Prostate gland (tissue), 2 donors: ENCODE results near the gene DLGAP1. TPM values are rescaled to one million over a fixed set of nuclear protein-coding genes. Genes with fewer than 3 reads are reported as not detected.

Experiments
- DNase-seq: peaks from one replicate; pipeline ENCODE4 v3.0.0-alpha.2; 2019; ENCODE audit warnings: low spot score
- H3K27ac ChIP-seq, 2 donors: fragments of 200-600 bp; sonication (generic); 2 replicates each; pipeline ENCODE4 v1.5.1; 2017 to 2019
- H3K27me3 ChIP-seq: fragments of 200-600 bp; sonication (generic); replicated peaks from 2 replicates; pipeline ENCODE4 v1.5.1; 2019; ENCODE audit not compliant: insufficient read depth
- H3K36me3 ChIP-seq, 2 donors: fragments of 200-600 bp; sonication (generic); 1 replicate in 1 of 2; 2 replicates in 1 of 2; pipeline versions ENCODE4 v1.5.1 to v1.8.1; 2017 to 2019
- H3K4me1 ChIP-seq: fragments of 200-600 bp; sonication (generic); replicated peaks from 2 replicates; pipeline ENCODE4 v1.5.1; 2019
- H3K4me3 ChIP-seq, 2 donors: fragments of 200-600 bp; sonication (generic); 2 replicates each; pipeline ENCODE4 v1.5.1; 2017 to 2019
- H3K9me3 ChIP-seq: fragments of 200-600 bp; sonication (generic); 2 replicates; pipeline ENCODE4 v1.5.1; 2017
- POLR2A ChIP-seq: fragments of 450-650 bp; IDR thresholded peaks from one replicate; pipeline ENCODE4 v1.6.1; 2016; ENCODE audit warnings: antibody characterized with exemption, mild to moderate bottlenecking
- POLR2AphosphoS5 ChIP-seq: sonication (generic); formaldehyde crosslinking; IDR thresholded peaks from one replicate; pipeline ENCODE4 v1.6.1; 2017; ENCODE audit warnings: antibody characterized with exemption
- WGBS: methylation state at CpG from one replicate; pipeline ENCODE4 v1.1.5; 2018; 5-methylcytosine and 5-hydroxymethylcytosine counted together
- intact Hi-C: fragments of 100-400 bp; cut with DNase I; formaldehyde crosslinking; loops from one replicate; pipeline ENCODE4 v1.14.2; 2022
- total RNA-seq, 2 donors: library from RNA; depleted of rRNA; stranded (reverse); fragments of >200 nt; gene quantifications; one replicate each; pipeline ENCODE4 v1.1.0, GENCODE V29; 2016
- TF ChIP-seq, protein P1 (sequence below), 4 experiments: fragments of 200-600 bp in 2 of 4; fragments of 450-650 bp in 2 of 4; sonication (generic) in 2 of 4; IDR thresholded peaks; 1 replicate in 3 of 4; 2 replicates in 1 of 4; pipeline ENCODE4 v1.5.1; 2016 to 2019; ENCODE audit warnings: antibody characterized with exemption in 4 of 4, mild to moderate bottlenecking in 2 of 4, moderate library complexity in 2 of 4

The DLGAP1 gene
- total RNA-seq, 2 donors from 2014 or later: 42.2 to 66.7 TPM

GRCh38 chr18:3663870-3664512, 791.1 kb downstream of the DLGAP1 start:
- TF ChIP-seq, protein P1, sequence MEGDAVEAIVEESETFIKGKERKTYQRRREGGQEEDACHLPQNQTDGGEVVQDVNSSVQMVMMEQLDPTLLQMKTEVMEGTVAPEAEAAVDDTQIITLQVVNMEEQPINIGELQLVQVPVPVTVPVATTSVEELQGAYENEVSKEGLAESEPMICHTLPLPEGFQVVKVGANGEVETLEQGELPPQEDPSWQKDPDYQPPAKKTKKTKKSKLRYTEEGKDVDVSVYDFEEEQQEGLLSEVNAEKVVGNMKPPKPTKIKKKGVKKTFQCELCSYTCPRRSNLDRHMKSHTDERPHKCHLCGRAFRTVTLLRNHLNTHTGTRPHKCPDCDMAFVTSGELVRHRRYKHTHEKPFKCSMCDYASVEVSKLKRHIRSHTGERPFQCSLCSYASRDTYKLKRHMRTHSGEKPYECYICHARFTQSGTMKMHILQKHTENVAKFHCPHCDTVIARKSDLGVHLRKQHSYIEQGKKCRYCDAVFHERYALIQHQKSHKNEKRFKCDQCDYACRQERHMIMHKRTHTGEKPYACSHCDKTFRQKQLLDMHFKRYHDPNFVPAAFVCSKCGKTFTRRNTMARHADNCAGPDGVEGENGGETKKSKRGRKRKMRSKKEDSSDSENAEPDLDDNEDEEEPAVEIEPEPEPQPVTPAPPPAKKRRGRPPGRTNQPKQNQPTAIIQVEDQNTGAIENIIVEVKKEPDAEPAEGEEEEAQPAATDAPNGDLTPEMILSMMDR (IDR thresholded peaks at IDR 0.05): no peak
- TF ChIP-seq POLR2A (no peak), POLR2AphosphoS5 (no peak)
- H3K4me1 ChIP-seq: no peaks in the 10 kb centered on the region
- WGBS: 78% methylated on average over 2 of the region's 2 CpGs
- H3K36me3 ChIP-seq: no peaks in the 10 kb centered on the region
- no peaks in the 10 kb centered on the region for H3K9me3 ChIP-seq
- H3K4me3 ChIP-seq: no peak overlapping the region
- intact Hi-C loops: no loop called here
- no peak for DNase-seq
- H3K27ac ChIP-seq: no peak overlapping the region
- no peaks in the 10 kb centered on the region for H3K27me3 ChIP-seq

DNA sequence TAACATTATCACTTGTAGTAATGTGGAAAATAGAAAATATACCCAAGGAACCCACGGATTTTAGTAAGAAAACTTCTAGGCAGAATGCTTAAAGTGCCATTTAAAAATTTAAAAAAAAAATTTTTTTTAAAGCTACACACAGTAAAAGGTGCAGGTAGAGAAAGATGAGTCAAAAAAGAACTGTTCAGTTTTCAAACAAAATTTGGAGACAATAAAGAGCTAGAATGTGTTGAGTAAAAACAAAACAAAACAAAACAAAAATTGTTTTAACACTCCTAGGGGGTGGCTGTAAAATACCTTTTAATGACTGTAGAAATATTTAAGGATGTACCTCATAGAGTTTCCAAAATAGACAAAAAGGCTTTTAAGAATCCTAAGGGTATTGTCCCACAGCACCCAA, 793.1 kb downstream of the DLGAP1 start:
- H3K4me3 ChIP-seq: no peak overlapping the region
- no peaks in the 10 kb centered on the region for H3K36me3 ChIP-seq
- intact Hi-C loops: no loop called here
- WGBS: 88% methylated on average over 1 of the region's 1 CpG
- no peaks in the 10 kb centered on the region for H3K4me1 ChIP-seq
- H3K27ac ChIP-seq: no peak overlapping the region
- no peaks in the 10 kb centered on the region for H3K27me3 ChIP-seq
- TF ChIP-seq POLR2A (no peak), POLR2AphosphoS5 (no peak)
- TF ChIP-seq, protein P1 (IDR thresholded peaks at IDR 0.05): no peak
- H3K9me3 ChIP-seq: no peaks in the 10 kb centered on the region
- DNase-seq: no peak

DNA sequence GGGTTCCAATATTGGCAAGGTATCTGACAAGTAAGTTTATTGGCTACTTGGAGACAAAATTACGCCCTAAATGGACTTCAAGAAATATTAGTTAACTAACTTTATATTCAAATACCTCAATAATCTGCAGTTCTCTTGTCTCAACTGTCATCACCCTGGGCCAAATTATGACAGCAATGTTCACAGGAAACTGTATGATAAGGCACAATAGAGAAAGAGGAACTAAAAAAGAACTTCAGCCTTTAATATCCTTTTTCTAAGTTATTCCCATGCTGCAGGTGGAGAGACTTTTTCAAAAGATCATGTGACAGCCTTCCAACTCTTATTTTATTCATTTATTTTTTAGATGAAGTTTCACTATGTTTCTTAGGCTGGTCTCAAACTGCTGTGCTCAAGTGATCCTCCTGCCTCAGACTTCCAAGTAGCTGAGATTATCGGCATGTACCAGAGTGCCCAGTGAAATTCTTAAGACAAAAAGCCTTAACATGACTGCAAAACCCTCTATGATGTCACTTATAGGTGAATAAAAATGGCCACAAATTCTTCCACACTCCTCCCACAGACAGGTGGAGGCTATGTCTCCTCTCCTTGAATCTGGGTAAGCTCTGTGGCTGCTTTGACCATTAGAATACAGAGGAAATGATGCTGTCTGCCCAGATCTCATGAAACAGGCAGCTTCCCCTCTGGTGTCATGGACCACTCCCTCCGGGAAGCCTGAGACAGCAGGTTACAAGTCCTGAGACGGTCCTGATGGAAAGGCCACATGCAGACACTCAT, 794.2 kb downstream of the DLGAP1 start:
- WGBS: 84% methylated on average over 4 of the region's 4 CpGs
- TF ChIP-seq, protein P1 (IDR thresholded peaks at IDR 0.05): no peak
- TF ChIP-seq POLR2AphosphoS5: no peak
- no peak for TF ChIP-seq POLR2A
- no peak overlapping the region for H3K27ac ChIP-seq
- no peak for DNase-seq
- H3K4me3 ChIP-seq: no peak overlapping the region
- H3K9me3 ChIP-seq: no peaks in the 10 kb centered on the region
- H3K27me3 ChIP-seq: no peaks in the 10 kb centered on the region
- no peaks in the 10 kb centered on the region for H3K36me3 ChIP-seq
- no peaks in the 10 kb centered on the region for H3K4me1 ChIP-seq
- intact Hi-C loops: no loop called here

DNA sequence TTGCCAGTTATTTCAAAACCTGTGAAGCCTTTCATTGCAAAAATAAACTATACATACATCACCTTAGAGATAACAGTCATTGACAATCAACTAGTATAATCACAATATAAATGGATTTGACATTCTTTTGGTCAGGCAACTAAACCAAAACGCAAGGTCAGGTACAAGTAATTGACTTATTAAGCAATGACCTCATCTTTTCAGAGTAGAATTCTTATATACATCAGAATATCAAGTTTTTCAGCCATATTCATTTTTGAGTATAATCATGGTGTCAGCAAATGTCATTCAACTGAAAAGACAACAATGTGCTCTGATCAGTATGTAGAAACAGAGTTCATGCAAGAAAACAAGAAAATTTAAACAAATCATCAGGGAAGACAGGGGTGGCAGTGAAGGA, 796.6 kb downstream of the DLGAP1 start:
- no peak for DNase-seq
- WGBS: 93% methylated on average over 1 of the region's 1 CpG
- Histone ChIP-seq H3K27ac (no peak overlapping the region), H3K4me3 (no peak overlapping the region), H3K36me3 (no peaks in the 10 kb centered on the region), H3K4me1 (no peaks in the 10 kb centered on the region), H3K9me3 (no peaks in the 10 kb centered on the region), H3K27me3 (no peaks in the 10 kb centered on the region)
- TF ChIP-seq POLR2AphosphoS5 (no peak), POLR2A (no peak)
- TF ChIP-seq, protein P1 (IDR thresholded peaks at IDR 0.05): no peak
- intact Hi-C loops: no loop called here
